Medulla oblongata (tissue), 1 donor: ENCODE data around the gene B3GAT1.

Source experiments
- DNase-seq: peaks from one replicate; pipeline ENCODE4 v3.0.0-alpha.2; 2015; ENCODE audit errors: extremely low spot score

B3GAT1 gene

DNA sequence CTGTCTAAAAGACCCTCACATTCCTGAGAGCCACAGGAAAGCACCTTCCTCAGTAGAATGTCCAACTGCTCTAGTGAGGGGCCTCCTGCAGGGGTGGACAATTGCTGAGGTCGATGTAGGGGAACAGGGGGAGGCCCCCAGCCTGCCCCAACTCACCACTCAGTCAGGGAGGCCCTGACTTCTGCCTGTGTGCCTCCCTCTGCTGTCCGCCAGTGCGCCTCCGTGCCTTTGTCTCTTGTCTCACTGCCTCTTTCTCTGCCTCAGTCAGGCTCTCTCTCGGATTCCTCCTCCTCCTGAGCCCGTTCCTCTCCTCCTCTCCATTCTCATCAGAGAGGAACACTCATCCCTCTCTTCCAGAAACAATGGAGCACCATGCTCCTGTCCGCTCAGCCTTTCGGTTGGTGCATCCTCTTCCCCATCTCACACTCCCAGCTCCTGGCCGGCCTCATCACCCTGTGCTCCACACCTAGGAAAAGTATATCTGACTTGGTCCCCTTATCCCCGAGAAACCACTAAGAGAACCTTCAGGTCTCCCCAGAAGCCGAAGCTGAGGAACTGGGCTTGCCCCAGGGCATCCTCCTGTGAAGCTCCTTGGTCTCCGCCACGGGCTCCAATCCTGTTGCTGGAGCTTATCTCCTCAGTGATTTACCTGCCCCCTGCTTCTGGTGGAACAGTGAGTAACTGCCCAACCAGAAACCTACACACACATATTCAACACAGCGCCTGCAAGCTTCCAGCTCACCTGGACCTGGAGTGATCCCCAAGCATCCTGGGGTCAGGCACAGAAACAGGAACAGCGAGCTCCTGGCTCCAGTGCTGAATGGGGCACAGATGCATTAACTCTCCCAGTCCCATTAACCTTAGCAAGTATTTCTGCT is 2.3 kb downstream of the B3GAT1 start:
- DNase-seq: peak; percentile 65

DNA sequence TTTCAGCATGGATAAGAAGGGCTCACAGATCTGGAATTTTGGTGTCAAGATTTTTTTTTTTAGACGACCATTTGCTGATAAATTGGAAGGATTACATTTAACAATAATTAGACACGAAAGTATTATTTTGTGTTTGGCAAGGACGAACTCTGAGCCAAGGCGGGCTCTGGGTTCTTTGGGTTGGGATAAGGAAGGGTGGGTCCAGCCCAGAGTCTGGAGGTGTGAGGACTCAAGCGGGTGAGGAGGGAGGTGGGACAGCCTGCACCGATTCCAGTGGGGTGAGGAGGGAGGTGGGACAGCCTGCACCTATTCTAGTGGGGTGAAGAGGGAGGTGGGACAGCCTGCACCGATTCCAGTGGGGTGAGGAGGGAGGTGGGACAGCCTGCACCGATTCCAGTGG is 4.1 kb downstream of the B3GAT1 start:
- DNase-seq: no peak

DNA sequence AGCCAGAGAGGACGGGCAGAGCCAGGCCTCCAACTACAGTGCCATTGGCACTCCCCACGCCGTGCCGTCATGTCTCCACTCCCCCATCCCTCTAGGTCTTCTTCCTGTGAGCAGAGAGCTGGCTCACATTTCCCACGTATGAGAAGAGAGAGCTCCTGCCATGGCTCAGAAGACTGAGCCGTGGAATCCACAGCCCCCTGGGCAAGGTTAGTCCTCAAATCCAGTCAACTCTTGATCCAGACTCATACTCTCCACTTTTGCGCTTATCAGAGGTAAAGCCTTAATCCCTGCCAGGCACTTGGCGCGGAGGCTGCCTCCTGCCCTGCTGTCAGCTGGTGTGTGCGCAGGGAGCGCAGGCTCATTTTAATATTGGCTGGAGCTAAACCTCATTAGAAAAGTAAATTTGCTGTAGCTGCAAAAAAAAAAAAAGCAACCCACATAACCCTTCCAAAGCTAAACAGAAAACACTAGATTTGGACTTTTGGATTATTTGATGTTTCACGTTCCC is 4.7 kb downstream of the B3GAT1 start:
- DNase-seq: no peak

DNA sequence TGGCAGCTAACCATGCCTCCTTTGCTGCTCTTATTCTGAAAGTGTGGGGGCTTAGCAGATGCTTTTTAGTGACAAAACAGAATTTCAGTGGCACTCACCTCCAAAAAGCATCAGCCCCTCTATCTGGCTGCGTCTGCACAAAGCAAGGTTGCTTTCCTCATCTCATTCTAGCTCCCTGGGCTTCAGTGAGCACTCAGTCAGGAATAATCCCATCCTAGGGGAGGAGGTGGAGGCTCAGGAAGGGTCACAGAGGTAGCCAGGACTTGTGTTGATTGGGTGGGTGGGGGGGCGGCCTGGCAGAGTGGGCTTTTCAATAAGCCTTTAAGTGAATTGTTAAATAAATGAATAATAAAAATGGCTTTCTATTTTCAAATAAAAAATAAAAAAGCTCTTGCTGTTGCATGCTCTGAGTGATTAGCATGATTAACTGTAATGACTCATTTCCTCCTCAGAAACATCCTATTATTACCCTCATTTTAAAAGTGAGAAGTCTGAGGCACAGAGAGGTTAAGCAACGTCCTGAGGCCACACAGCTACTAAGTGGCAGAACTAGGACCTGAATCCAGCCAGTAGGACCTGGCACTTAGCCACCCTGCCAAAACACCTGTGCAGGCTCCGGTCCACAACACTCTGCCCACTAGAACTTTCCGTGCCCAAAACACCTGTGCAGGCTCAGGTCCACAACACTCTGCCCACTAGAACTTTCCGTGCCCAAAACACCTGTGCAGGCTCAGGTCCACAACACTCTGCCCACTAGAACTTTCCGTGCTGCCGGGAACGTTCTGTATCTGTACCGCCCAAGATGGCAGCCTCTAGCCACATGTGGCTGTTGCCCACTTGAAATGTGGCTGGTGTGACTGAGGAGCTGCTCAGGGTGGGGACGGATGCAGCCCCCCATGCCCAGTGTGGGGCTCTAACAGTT is 5.5 kb downstream of the B3GAT1 start:
- no peak for DNase-seq

DNA sequence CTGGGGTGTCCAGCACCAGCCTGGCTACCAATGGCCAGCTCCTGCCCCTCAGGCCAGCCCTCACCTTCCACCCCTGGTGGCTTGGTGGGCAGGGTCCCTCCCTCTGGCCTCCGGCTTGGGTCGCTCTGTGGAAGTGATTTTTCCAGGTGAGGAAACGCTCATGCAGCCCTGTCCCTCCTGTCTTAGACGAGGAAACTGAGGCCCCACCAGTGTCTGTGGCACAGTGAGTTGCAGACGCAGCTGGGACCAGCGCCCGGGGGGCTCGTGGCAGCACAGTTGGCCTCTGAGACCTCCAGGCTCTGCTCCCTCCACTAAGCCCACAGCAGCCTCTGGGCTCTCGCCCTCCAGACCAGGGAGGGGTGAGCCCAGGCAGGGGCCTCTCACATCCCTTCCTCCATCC is 6.2 kb downstream of the B3GAT1 start:
- no peak for DNase-seq

DNA sequence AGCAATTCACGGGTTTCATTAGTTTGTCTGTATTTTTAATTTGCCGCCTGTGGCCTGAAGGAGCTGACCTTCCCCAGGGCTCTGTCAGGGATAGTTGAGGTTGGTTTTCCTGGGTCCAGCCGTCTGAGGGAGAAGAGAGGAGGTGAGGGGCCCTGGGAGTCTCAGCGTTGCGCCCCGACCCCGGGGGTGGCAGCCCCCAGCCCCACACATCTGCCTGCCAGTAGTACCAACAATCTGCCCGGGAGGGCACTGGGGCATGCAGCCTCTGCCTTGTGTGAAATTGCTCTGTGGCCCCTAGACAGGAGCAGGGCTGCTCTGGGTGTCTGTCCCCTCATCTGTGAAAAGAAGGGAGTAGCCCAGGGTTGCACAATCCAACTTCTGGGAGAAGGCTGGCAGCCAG is 6.6 kb downstream of the B3GAT1 start:
- no peak for DNase-seq

DNA sequence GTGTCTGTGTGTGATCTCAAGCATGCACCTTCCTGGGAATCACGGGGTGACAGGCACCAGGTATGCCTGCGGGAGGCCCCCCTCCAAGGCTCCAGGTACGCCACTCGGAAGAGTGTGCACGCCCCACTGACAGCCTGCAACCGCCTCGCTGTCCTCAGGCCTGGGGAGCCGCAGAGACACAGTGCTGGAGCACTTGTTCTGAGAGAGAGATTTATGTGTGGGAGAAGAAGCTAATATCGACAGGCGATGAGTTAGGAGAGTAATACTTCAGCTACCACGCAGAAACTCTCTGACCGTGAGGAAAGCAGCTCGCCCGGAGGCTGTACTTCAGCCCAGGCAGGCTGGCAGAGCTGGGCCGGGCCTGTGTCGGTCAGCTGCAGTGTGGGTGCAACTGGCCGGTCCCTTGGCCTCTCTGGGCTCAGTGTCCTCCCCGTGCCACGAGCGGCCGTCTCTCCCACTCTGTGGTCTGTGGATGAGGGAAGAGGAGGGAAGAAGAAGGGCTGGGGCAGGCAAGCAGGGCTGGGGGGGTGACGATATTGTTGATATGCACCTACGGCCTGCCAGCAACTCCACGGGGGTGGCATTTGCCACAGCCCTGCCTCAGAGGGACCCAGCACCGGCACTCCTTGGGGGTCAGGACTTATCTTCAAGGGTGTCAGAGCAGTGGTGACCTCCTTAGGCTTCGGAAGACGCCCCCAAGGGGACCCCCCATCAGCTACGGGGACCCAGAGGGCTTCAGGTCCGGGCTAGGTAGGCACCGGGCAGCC is 7.3 kb downstream of the B3GAT1 start:
- DNase-seq: no peak

DNA sequence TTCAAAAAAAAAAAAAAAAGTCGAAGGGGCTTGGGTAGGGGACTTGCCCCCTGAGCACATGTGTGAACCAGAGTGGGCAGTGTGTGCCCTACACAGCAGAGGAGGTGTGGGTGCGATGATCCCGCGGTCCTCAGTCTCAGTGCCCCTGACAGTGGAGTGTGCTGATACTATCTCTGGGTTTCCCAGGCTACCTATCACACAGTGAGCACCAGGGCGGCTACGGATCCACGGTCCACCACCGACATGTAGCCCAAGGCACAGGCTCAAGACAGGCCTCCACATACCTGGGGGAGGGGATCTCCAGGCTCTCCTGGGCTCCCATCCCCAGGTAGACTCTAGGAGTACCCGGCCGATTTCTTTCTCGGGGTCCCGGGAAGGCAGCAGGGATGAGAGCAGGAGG is 9.1 kb downstream of the B3GAT1 start:
- DNase-seq: no peak

DNA sequence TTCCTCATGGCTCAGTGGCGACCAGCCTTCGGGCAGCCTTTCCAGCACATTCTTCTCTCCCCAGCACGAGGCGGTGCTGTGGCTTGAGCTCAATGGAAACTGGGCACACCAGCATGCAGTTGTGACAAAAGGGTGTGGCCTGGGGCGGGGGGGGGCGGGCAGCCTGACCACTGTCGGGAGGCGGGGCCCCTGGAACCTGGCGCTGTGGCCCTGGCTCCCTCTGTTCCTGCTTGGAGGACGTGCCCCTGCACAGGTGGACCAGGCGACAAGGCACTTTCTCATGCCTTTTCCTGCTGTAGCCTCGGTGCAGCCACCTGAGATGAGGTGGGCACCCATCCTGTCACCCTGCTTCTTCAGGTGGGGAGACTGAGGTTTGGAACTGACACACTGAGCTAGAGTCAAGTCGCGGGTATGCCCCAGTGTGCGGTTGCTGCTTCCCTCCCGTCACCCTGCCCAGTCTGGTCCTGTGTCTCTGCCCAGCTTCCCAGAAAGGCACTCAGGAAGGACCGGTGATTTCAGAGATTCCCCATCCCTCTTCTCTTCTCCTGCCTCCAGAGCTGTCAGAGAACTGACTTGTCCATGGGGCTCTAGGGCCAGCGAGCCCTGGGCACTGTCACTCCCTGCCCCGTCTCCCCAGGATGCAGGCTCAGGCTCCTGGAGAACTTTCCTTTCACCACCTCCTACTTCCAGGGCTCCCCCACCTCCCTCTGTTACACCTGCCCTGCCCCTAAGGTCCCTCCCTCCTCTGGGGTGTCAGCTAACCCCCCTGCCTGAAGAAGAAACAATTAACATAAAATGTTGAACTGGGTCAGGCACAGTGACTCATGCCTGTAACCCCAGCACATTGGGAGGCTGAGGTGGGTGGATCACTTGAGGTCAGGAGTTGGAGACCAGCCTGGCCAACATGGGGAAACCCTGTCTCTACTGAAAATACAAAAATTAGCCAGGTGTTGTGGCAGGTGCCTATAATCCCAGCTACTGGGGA is 9.9 kb downstream of the B3GAT1 start:
- no peak for DNase-seq

DNA sequence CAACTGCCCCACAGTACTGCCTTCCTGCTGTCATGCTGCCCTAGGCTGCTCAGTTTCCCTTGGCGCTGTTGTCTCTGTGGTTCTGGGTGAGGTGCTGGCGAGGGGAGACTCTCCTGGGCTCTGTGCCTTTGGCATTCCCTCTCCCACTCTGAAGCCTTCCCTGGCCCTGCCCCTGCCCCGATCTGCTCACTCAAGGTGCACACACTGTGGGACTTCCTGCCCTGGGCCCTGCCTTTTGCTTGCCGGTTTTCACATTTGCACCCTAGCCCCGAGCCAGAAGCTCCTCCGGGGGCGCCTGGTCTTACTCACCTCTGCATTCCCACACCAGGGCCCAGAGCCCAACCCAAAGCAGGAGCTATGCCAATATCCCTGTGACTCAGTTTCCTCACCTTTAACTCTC is 12.0 kb downstream of the B3GAT1 start:
- DNase-seq: no peak

DNA sequence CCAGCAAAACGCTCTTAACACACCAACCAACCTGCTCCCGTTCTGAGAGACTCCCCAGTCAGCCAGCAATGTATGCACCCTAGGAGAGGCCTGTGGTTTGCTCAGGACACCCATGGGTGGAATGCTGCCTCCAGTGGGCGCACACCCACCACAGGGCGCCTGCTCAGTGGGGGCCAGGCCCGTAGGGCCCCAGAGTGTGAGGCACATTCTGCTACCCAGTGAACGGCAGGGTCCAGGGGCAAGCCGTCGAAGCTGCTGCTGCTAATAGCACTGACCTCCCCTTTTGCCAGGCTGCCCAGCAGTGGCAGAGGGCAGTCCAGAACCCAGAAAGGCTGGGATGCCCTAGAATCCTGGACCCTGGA is 12.8 kb downstream of the B3GAT1 start:
- no peak for DNase-seq

DNA sequence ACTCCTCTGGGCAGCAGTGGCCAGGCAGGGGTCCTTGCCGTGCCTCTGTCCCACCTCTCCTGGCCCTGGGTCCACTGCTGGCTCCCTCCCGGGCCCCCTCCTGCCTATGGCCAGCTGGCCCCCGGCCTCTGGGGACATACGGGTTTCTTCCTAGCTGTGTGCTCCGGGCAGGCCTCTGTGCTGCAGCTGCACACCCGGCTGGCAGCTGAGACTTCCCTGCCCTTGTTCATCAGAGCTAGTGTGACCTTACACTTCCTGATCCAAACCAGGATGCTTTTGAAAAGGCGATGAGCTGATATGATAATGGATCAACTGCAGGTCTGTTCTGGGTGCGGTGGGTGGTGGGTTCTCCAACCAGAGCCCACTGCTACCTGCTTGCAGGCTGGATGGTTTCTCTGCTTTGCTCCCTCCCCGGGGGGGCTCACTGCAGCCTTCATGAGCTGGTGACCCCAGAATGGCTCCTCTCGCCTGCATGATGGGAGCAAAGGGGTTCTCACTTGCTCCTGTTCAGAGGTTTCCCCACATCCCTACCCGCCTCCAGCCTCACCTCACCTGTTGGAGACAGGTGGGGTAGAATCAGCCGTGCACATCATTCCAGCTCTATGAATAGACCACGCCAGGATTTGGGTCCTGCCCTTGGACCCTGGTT is 13.3 kb downstream of the B3GAT1 start:
- peak; percentile 36 for DNase-seq

DNA sequence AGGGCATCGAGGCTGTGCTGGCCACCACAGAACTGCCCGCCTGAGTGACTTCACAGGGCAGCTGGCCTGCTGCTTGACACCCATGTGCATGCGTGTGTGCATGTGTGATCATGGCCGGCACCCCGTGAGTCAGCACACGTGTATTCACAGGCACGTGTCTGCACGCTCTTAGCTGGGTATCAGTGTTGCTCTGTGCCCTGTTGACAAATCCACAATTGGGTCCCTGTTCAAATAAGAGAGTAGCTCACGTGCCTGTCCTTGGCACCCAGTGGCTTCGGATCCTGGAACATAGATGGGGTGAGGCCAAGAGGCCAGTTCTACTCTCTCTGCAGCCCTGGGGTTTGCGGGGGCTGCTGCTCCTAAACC is 14.0 kb downstream of the B3GAT1 start:
- DNase-seq: peak; percentile 78

DNA sequence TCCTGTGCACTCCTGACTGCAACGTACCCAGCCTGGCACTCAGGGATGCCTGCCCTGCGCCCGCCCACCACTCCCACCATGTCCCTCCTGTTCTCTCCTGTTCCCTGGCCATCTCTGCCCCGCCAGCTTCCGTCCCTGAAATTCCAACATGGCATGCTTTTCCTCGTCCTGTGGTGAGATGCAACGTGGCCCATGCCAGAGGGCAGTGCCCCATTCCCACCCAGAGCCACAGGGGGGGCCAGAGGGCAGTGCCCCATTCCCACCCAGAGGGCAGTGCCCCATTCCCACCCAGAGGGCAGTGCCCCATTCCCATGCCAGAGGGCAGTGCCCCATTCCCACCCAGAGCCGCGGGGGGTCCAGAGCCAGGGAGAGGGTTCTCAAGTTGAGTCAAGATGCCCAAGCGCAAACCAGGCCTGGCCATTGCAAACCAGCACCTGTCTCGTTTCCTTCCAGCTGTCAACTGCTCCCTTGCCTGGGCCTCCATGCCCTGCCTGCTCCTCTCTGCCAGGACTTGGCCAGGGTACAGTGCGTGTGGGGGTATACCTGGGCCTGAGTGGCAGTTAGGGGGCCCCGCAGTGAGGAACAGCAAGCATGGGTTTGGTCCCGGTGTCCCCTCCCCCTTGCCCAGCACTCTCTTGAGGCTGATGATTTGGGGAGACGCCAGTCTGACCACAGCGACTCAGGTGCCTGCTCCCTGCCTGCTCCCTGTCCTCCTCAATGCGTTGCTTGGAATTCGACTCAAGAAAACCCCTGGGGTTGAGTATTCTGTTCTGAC is 14.6 kb downstream of the B3GAT1 start:
- no peak for DNase-seq

DNA sequence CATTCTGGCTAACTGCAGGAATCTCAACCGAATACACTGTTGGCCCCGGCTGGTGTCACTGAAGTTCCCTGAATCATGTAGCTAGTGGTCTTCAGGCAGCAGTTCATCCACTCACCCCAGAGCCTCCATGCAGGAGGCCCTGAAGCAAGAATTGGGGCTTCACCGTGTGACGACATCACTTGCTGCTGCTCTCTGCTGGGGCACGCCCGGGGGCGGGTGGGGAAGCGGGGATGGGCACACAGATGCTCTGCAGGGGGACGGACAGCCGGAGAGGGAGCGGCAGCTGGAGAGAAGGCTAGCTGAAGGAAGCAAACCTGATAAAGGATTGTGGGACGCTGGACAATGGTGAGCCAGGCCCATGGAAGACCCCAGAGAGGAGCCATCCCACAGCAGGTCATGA is 17.0 kb downstream of the B3GAT1 start:
- no peak for DNase-seq

DNA sequence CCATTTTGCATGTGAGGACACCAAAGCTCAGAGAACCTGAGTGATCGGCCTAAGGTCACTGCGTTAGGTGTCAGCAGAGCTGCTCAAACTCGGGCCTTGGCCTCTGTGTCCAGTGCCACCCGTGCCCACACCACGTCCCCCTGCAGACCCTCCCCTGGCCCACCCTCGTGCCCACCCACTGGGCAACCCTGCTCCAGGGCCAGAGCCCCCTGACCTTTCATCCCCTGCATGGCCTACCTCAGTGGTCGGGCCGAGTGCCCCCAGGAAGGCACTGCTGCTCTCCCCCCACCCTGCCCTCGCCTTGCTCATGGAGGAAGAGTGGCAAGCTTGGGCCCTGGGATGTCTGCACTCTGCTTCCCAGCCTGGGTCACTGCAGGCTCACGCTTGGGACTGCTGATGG is 17.7 kb downstream of the B3GAT1 start:
- DNase-seq: no peak

DNA sequence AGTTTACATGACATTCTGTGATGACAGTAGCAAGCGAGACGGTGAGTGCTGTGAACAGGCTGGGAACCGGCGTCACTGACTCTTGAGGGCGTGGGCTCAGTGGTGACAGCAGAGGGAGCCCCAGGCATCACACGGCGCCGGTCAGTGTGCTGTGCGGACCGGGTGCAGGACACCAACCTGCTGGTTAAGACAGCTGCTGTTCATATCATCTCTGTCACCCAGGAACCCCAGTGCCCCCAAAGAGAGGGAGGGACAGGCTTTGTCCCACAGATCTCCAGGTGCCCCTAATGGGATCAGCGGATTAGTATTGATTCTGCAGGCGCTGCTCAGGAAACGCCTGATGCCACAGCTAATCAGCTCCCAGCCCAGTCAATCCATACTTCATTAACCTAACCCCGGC is 18.4 kb downstream of the B3GAT1 start:
- peak; percentile 74 for DNase-seq

DNA sequence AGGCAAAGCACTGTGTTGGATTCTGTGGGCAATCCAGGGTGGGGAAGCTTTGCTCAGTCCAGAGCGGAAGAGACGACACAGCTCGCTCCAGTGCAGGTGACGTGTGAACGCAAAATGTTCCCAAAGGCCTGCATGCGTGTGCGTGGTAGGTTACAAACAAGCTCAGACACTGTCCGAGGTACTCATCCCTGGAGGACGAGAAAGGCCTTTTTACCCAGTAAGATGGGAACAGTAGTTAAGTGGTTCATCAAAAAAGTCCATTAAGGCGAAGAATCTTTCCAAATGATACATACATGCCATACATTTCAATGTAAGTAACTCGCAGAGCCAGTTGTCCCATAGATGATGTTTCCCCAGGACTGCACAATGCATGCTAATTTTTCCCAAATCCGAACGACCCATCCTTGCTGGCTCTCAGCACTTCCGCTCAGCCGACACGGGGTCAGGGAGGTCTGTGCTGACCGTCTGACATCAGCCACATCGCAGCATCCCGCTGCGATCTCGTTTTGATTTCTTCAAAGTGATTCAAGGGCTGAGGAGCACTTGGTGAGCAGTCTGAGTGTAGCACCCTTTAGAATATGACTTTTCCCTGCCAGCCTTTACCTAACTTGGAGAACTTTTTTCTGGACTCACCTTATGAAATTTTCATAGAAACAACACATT is 19.0 kb downstream of the B3GAT1 start:
- no peak for DNase-seq

DNA sequence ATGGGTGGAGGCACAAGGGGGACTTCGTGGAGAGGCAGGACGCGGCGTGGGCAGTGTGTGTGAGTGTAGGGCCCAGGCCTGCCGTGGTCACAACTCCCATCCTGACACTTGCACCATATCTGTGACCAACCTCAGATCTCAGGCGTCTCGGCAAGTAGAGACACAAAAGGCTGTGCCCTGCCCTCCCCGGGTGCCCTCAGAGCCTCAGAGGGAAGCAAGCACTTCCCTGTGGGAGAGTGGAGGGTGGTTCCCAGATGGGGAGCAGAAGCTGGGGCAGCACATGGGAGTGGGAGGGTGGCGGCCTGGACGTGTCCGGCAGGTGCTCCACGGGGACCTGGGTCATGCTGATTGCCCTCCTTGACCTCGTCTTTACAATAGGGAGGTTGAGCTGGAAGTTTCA is 20.4 kb downstream of the B3GAT1 start:
- DNase-seq: no peak
